ENCODE results near the gene ZCCHC24.

ZCCHC24 gene

GRCh38 chr10:79431428-79431827, 14.0 kb downstream of the ZCCHC24 start:
- DNase-seq (ENCODE audit: low read depth in 2 of 2) = no peak

- no peak for DNase-seq (ENCODE audit: low read depth in 2 of 2)
Observed at GRCh38 chr10:79430936-79431335, 14.5 kb downstream of the ZCCHC24 start.

DNA sequence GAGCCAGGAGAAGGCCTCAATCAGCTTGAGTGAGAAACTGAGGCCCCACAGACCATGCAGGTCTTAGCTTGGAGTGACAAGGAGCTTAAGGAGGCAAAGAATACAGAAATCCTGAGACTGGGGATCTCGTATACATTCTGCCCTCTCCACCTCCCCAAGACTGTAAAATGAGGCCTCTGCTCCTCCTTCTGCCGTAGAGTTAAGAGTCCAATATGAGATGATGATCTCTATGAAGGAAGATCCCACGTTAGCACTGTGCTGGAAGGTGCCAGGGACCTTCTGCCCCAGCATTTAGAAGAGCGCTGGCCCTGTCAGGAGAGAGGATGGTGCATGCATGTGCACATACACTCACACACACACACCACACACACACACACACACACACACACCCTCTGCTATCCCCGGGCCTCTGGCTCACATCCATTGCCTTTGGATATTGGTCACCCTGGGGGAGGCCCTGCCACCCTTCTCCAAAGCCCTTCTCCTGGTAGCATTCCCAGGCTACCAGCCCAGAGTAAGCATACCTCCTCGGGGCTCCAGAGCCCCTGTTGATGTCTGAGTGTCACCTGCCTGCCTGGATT, 15.0 kb downstream of the ZCCHC24 start:
- no peak for DNase-seq (ENCODE audit: low read depth in 2 of 2)

DNA sequence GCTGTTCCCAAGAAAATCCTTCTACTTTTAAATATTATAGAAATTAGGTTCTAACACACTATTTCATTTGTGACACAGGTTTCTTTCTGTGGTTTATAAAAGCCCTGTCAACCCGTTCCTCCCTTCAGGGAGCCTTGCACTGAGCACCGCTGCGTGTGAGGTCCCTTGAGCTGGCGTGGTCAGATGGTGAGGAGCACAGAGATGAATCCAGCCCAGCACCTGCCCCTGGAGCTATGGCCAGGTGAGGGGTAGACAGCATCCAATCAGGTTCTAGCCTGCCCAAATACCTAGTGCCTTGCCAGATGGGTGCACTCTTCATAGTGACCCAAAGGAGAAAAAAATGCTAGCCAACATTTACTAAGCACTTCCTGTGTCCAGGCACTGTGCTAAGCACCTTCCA, 15.7 kb downstream of the ZCCHC24 start:
- DNase-seq (ENCODE audit: low read depth in 2 of 2) = no peak

DNA sequence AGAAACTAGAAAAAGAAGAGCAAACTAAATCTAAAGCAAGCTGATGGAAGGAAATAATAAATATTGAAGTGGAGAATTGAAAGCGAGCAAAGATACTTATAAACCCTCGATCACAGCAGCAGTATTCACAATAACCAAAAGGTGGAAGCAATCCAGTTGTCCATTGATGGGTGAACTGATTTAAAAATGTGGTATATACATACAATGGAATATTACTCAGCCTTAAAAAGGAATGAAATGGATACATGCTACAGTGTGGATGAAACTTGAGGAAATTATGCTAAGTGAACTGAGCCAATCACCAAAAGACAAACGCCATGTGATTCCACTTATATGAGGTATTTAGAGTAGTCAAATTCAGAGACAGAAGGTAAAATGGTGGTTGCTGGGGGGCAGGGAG, 17.5 kb downstream of the ZCCHC24 start:
- no peak for DNase-seq (ENCODE audit: low read depth in 2 of 2)

DNA sequence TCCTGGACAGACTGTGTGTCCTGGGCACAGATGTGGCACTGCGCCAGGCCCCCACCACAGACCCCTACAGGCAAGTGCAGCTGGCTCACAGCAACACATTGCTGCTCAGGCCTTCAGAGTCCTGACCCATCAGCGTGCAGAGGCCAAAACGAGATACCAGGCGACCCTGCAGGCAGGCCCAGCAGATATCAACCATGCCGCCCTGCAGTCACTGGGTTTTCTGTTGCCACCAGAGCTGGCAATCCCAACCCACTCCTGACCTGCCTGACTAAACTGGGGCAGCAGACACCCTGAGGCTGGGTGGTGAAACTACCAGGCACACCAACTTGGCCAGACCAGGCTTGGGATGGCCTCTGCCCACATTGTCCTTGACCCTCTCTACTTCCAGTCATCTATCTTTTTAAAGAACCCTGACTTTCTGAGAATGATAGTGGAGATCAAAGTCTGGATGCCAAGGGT, 20.3 kb downstream of the ZCCHC24 start:
- DNase-seq (ENCODE audit: low read depth in 2 of 2) = no peak

- DNase-seq (ENCODE audit: low read depth in 2 of 2) = no peak
Observed at GRCh38 chr10:79424221-79425073, 21.0 kb downstream of the ZCCHC24 start.

DNA sequence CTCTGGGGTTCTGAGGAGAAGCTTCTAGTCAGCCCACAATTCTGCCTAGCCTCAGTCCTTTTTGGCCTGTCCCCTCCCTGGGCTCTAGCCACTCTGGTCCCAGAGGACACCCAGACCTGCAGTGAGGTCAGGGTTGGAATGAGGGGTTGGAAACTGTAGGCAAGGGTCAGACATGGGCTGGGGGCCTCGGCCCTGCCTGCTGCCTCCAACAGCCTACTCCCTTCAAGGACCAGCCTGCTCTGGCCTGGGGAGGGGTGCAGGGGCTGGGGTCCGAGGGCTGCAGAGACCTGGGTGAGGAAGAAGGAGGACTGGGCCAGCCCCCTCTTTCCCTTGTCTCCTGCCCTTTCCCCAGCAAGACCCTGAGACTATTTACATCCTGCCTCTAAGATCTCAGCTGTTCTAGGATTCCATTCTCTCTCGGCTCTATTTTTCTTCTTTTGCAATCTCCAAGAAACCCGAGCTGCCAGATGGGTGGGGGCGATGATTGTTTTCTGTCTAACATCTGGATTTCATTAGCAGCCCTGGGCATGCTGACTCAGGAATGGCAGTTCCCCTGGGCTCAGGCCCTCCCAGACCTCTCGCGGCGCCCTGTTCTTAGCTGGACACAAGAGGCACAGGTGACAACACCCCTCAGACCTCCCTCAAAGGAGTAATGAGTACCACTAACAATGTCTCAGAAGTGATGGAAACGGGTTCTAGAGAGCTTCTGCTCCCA, 23.1 kb downstream of the ZCCHC24 start:
- no peak for DNase-seq (ENCODE audit: low read depth in 2 of 2)

DNA sequence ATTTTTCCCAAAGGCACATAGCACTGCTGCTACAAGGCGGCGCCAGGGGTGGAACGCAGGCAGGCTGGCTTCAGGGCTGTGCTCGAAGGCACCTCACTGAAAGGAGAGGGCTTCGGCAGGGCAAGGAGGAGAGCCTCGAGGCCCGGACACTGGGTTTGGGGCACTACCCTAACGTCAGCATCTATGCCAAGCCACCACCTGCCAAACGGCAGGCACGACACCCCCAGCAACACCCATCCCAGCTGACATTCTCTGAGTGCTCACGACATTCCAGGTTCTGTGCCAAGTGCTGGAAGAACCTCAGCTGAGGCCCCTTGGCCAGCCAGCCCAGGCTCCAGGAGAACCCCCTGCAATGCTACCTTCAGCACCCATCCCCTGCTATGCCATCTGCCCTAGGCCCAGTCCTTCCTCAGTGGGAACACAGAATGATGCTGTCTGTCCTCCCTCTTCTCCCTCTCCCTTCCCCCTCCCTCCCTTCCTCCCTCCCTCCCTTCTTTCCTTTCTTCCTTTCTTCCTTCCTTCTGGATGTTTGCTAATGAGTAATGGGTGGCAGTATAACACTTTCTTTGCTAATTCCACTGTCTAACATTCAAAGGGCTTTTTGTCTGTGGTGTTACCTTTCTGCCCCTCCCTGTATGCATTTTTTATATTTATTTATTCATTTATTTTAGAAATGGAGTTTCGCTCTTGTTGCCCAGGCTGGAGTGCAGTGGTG, 24.3 kb downstream of the ZCCHC24 start:
- DNase-seq (ENCODE audit: low read depth in 2 of 2) = no peak

DNA sequence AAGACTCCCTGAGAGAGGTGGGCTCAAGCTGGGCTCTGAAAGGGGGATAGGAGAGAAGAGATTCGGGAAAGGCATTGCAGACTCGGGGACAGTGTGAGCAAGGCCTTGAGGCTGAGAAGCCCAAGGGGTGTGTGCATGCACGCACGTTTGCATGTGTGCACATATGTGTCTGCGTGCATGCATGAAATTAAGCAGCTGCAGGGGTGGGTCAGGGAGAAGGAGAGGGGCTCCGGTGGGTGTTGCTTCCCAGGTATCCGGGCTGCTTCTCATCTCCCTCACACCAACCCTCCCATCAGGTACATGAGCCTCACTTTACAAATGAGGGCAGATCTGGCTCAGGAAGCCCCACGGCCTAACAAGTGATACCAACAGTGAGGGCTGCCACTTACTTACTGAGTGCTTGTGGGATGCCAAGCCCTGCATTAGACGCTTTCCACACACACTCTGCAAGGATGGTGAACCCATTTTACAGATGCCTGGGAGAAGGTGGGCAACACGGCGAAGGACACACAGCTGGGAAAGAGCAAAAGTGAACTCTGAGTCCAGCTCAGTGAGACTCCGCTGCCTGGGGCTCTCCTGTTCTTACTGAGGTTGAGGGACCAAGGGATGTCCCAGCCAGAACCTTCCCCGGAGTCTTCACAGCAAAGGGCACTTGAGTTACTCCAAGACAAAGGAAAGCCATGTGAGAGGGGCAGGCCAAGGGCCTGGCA, 26.4 kb downstream of the ZCCHC24 start:
- no peak for DNase-seq (ENCODE audit: low read depth in 2 of 2)

- DNase-seq (ENCODE audit: low read depth in 2 of 2) = no peak
Observed at GRCh38 chr10:79418274-79418673, 27.1 kb downstream of the ZCCHC24 start.

GRCh38 chr10:79417731-79418130, 27.7 kb downstream of the ZCCHC24 start:
- DNase-seq (ENCODE audit: low read depth in 2 of 2) = no peak

- no peak for DNase-seq (ENCODE audit: low read depth in 2 of 2)
Observed at GRCh38 chr10:79417266-79417665, 28.2 kb downstream of the ZCCHC24 start.

- no peak for DNase-seq (ENCODE audit: low read depth in 2 of 2)
Observed at GRCh38 chr10:79416578-79417255, 28.7 kb downstream of the ZCCHC24 start.

DNA sequence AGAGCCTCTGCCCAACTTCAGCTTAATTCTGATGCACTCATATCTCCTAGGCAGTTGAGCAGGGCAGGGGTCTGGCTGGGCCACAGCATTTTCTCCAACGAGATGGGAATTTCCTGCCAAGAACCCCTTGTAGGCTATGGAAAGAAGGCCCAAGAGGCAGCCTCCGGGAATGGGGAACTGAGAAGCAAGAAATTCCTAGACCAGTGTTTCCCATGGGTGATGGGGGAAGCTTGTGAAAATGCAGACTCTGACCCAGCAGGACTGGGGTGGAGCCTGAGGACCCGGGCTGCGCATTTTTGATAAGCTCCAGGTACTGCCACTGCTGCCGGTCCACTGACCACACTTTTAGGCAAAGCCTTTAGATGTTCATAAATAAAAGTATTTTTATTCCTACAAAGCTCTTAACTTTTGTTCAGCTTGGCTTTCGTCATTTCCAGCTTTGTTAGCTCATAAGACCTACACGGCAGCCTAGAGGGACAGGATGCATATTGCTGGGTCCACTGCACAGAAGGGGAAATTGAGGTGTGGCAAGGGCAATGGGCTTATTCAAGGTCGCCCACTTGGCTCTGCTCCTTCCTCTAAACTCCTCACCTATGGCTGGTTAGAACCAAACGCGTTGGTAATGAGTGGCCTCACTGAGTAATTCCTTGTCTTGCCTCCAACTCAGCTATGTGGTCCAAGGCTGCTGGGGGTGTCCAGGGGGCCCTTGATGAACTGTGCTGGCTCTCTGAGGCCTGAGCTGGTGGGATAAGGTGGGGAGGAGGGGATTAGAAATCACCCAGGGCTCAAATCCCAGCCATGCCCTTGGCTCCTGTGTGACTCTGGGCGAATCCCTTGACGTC, 29.5 kb downstream of the ZCCHC24 start:
- DNase-seq (ENCODE audit: low read depth in 2 of 2) = no peak

GRCh38 chr10:79414714-79415113, 30.7 kb downstream of the ZCCHC24 start:
- no peak for DNase-seq (ENCODE audit: low read depth in 2 of 2)

- no peak for DNase-seq (ENCODE audit: low read depth in 2 of 2)
Observed at GRCh38 chr10:79413196-79413595, 32.2 kb downstream of the ZCCHC24 start.

DNA sequence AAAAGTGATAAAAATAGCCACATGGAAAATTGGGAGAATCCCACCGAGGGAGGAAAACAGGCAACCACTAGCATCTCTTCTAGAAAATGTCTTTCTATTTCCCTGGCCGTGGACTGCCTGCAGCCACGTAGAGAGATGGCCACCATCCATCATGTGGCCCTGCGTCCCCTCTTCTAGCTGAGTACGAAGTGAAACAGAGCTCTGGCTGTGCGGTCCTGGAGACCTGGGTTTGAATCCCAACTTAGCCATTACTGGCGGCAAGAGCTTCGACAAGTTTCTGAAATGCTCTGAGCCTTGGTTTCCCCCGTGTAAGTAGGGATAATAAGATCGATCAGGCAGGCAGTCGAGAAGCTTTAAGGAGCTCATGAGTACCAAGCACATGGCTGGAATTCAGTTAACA, 32.9 kb downstream of the ZCCHC24 start:
- DNase-seq (ENCODE audit: low read depth in 2 of 2) = no peak

GRCh38 chr10:79411546-79412495, 33.6 kb downstream of the ZCCHC24 start:
- DNase-seq (ENCODE audit: low read depth in 2 of 2) = no peak
